HCT116 (cell line): ENCODE results near the gene APOL4. TPM values are rescaled to one million over a fixed set of nuclear protein-coding genes. Genes with fewer than 3 reads are reported as not detected.
A peak's percentile ranks its signal among the peaks of the same experiment; 100 is the strongest.
"Not testable (repeated sequence)": the region's sequence is repeated elsewhere in the genome, so short reads cannot be mapped to it uniquely, and the experiment has no call there.

Experiments
- ATAC-seq: fragments of 200-7000 bp; cut with Tn5 transposase; 2 replicates; pipeline ENCODE4 v1.9.1; 2020; ENCODE audit warnings: mild to moderate bottlenecking, moderate library complexity
- Bru-seq: library from RNA; stranded (reverse); fragments of 400-500 nt; gene quantifications from one replicate; lab custom pipeline; 2021; lab: Mats Ljungman, UMichigan
- BruChase-seq, 2 experiments: library from RNA; stranded (reverse); fragments of 400-500 nt; gene quantifications; one replicate each; lab custom pipeline; 2021; lab: Mats Ljungman, UMichigan
- BruUV-seq: library from RNA; stranded (reverse); fragments of 400-500 nt; replicated peaks from 2 replicates; lab custom pipeline; 2021; lab: Mats Ljungman, UMichigan
- CTCF ChIA-PET: fragments of 300-600 bp; sonication (Branson Sonifier 250); formaldehyde crosslinking; loops from one replicate; lab custom pipeline; 2021; ENCODE audit warnings: antibody characterized with exemption; lab: Charles Lee
- POLR2A ChIA-PET: fragments of 300-600, 350-600 bp; sonication (Branson Sonifier 250); formaldehyde crosslinking; loops from one replicate; lab custom pipeline; 2021; ENCODE audit warnings: antibody characterized with exemption; lab: Charles Lee
- RAD21 ChIA-PET, 2 experiments: fragments of 300-600 bp; sonication (Branson Sonifier 250); formaldehyde crosslinking; loops; one replicate each; lab custom pipeline; 2023; ENCODE audit warnings: low total read pairs in 2 of 2; ENCODE audit not compliant: uncharacterized antibody in 2 of 2, unreplicated experiment in 2 of 2, low non-redundant PET in 1 of 2; lab: Charles Lee
- DNase-seq: peaks from one replicate; pipeline ENCODE4 v3.0.0-alpha.2; 2010; ENCODE audit warnings: low read depth, low spot score
- H2AFZ ChIP-seq: fragments of 200-600 bp; shearing (Covaris generic), sonication (generic); 2 replicates; pipeline ENCODE4 v1.6.1; 2017; ENCODE audit warnings: low read depth, mixed run types, mixed read lengths, antibody characterized with exemption, low read length; ENCODE audit not compliant: poor library complexity, severe bottlenecking
- H3K27ac ChIP-seq: 2 replicates; pipeline ENCODE4 v1.5.1; 2012; ENCODE audit warnings: low read depth, low read length
- H3K27me3 ChIP-seq: fragments of 200-600 bp; sonication (generic); 2 replicates; pipeline ENCODE4 v1.6.1; 2016; ENCODE audit warnings: mixed run types, low read length, mixed read lengths; ENCODE audit not compliant: insufficient read depth
- H3K36me3 ChIP-seq, 2 experiments: fragments of 200-500 bp in 1 of 2; fragments of 200-600 bp in 1 of 2; sonication (Bioruptor generic) in 1 of 2; sonication (generic) in 1 of 2; 2 replicates each; pipeline versions ENCODE4 v1.5.1 to v1.6.1; 2014 to 2016; ENCODE audit warnings: low read length in 2 of 2, inconsistent platforms in 1 of 2, mixed read lengths in 1 of 2, mixed run types in 1 of 2; ENCODE audit not compliant: insufficient read depth in 2 of 2, control insufficient read depth in 1 of 2
- H3K4me1 ChIP-seq, 2 experiments: fragments of 200-600 bp in 1 of 2; sonication (generic) in 1 of 2; 2 replicates each; pipeline versions ENCODE4 v1.5.1 to v1.6.1; 2012 to 2017; ENCODE audit warnings: low read length in 2 of 2, inconsistent platforms in 1 of 2, mild to moderate bottlenecking in 1 of 2, mixed read lengths in 1 of 2, mixed run types in 1 of 2, moderate library complexity in 1 of 2; ENCODE audit not compliant: insufficient read depth in 2 of 2, control insufficient read depth in 1 of 2
- H3K4me2 ChIP-seq: fragments of 200-600 bp; sonication (generic); 2 replicates; pipeline ENCODE4 v1.6.1; 2017; ENCODE audit warnings: mixed run types, low read length, mixed read lengths
- H3K4me3 ChIP-seq, 2 experiments: fragments of 200-600 bp in 1 of 2; sonication (generic) in 1 of 2; replicated peaks in 1 of 2; 2 replicates each; pipeline ENCODE4 v1.5.1; 2011 to 2016; ENCODE audit warnings: low read length in 2 of 2, control low read depth in 1 of 2, low read depth in 1 of 2, mild to moderate bottlenecking in 1 of 2, mixed read lengths in 1 of 2, mixed run types in 1 of 2
- H3K79me2 ChIP-seq: fragments of 200-600 bp; sonication (generic); 2 replicates; pipeline ENCODE4 v1.6.1; 2017; ENCODE audit warnings: mild to moderate bottlenecking, mixed run types, low read length, moderate library complexity, mixed read lengths; ENCODE audit not compliant: insufficient read depth
- H3K9ac ChIP-seq: fragments of 200-600 bp; sonication (generic); 2 replicates; pipeline ENCODE4 v1.6.1; 2016; ENCODE audit warnings: low read length, mixed read lengths
- H3K9me2 ChIP-seq: fragments of 200-600 bp; sonication (generic), shearing (Covaris generic); 2 replicates; pipeline ENCODE4 v1.6.1; 2017; ENCODE audit warnings: mixed run types, mild to moderate bottlenecking, moderate library complexity; ENCODE audit not compliant: insufficient read depth
- H3K9me3 ChIP-seq, 2 experiments: fragments of 200-500 bp in 1 of 2; fragments of 200-600 bp in 1 of 2; sonication (Bioruptor generic) in 1 of 2; sonication (generic) in 1 of 2; 2 replicates each; pipeline ENCODE4 v1.6.1; 2014 to 2017; ENCODE audit warnings: low read length in 2 of 2, mixed read lengths in 2 of 2, inconsistent platforms in 1 of 2, low read depth in 1 of 2, mild to moderate bottlenecking in 1 of 2, mixed run types in 1 of 2, moderate library complexity in 1 of 2; ENCODE audit not compliant: control insufficient read depth in 1 of 2, insufficient read depth in 1 of 2
- H4K20me1 ChIP-seq: fragments of 200-600 bp; sonication (generic), shearing (Covaris generic); 2 replicates; pipeline ENCODE4 v1.6.1; 2017; ENCODE audit warnings: mixed run types, mild to moderate bottlenecking, moderate library complexity; ENCODE audit not compliant: insufficient read depth
- RAD21 ChIP-seq: IDR thresholded peaks from 2 replicates; pipeline ENCODE4 v1.6.1; 2012; ENCODE audit warnings: low read depth, mild to moderate bottlenecking
- TCF7L2 ChIP-seq: IDR thresholded peaks from 2 replicates; pipeline ENCODE4 v1.7.0; 2011; ENCODE audit warnings: borderline replicate concordance, inconsistent platforms; ENCODE audit not compliant: insufficient read depth, insufficient read length; ENCODE audit errors: extremely low read depth
- YY1 ChIP-seq: IDR thresholded peaks from 2 replicates; pipeline ENCODE4 v1.6.1; 2011; ENCODE audit warnings: low read length, low read depth, moderate library complexity, mild to moderate bottlenecking; ENCODE audit not compliant: insufficient replicate concordance; ENCODE audit errors: extremely low read depth
- intact Hi-C: fragments of 100-400 bp; cut with micrococcal nuclease; formaldehyde crosslinking; loops from 2 replicates; pipeline ENCODE4 v1.10.0; 2022
- long read RNA-seq: library from polyadenylated mRNA; unstranded; transcript quantifications from one replicate; pipeline ENCODE4 v2.0.0, GENCODE V29; 2021; ENCODE audit not compliant: unreplicated experiment
- polyA plus RNA-seq: library from polyadenylated mRNA; unstranded; fragments of >200 nt; gene quantifications from 2 replicates; pipeline ENCODE4 v1.2.1, GENCODE V29; 2012; ENCODE audit warnings: missing spikeins
- total RNA-seq: library from RNA; stranded (reverse); gene quantifications from one replicate; pipeline ENCODE4 v1.2.1, GENCODE V29; 2021; ENCODE audit not compliant: unreplicated experiment
- TF ChIP-seq, protein P1 (sequence below): IDR thresholded peaks from 2 replicates; pipeline ENCODE4 v1.6.1; 2012; ENCODE audit warnings: low read depth

Gene APOL4, protein sequence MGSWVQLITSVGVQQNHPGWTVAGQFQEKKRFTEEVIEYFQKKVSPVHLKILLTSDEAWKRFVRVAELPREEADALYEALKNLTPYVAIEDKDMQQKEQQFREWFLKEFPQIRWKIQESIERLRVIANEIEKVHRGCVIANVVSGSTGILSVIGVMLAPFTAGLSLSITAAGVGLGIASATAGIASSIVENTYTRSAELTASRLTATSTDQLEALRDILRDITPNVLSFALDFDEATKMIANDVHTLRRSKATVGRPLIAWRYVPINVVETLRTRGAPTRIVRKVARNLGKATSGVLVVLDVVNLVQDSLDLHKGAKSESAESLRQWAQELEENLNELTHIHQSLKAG
- total RNA-seq (not detected), Bru-seq, nascent RNA (percentile 10 among the genes with signal in this experiment), BruChase-seq, experiment 1, labeled RNA remaining after a 6-hour chase (not detected), BruChase-seq, experiment 2, labeled RNA remaining after a 2-hour chase (not detected)
- polyA plus RNA-seq = not detected in 2 replicates
- long read RNA-seq = 0 reads

DNA sequence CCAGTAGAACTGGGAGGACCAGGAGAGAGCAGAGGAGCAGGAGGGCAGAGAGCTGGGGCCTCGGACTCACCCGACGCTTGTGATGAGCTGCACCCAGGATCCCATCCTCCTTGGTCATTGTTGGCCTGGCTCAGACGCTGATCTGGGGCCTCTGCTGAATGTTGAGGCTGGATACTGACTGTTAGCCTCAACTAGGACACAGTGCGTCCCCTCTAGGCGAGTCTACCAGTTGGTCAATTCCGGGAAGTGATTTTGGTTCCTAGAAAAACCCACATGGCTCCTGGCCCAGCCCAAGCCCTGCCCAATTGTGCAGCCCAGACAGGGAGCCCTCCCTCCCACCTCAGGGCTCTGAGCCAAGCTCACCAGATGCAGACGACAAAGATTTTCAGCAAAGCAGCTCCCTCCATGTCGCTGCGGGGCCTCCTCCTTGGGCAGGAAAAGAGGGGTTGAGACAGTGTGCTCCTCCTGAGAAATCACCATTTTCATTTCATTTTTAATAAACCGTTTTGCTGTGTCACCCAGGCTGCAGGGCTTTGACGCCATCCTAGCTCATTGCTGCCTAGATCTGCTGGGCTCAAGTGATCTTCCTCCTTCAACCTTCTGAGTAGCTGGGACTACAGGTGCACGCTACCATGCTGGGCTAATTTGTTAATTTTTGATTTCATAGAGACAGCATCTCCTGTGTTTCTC is at the start of gene APOL4:
TSS of gene APOL4 (minus strand) at position 180 of the 690 bp plus-strand sequence. CDS start at position 105, 75 bp downstream.
- ChIA-PET CTCF (interaction anchor here (1.0 to 1.2 kb wide), 2 partner anchors 53 to 85 kb away, joined by 3 to 5 read pairs; no protein-coding TSS in a partner anchor), RAD21 (interaction anchor here in 1 of 2 experiments (0.7 kb wide), 1 partner anchor 77 kb away, joined by 3 read pairs; no protein-coding TSS in a partner anchor), POLR2A (no interaction called here)
- DNase-seq = no peak
- no TSS peak for BruUV-seq
- TF ChIP-seq, protein P1, sequence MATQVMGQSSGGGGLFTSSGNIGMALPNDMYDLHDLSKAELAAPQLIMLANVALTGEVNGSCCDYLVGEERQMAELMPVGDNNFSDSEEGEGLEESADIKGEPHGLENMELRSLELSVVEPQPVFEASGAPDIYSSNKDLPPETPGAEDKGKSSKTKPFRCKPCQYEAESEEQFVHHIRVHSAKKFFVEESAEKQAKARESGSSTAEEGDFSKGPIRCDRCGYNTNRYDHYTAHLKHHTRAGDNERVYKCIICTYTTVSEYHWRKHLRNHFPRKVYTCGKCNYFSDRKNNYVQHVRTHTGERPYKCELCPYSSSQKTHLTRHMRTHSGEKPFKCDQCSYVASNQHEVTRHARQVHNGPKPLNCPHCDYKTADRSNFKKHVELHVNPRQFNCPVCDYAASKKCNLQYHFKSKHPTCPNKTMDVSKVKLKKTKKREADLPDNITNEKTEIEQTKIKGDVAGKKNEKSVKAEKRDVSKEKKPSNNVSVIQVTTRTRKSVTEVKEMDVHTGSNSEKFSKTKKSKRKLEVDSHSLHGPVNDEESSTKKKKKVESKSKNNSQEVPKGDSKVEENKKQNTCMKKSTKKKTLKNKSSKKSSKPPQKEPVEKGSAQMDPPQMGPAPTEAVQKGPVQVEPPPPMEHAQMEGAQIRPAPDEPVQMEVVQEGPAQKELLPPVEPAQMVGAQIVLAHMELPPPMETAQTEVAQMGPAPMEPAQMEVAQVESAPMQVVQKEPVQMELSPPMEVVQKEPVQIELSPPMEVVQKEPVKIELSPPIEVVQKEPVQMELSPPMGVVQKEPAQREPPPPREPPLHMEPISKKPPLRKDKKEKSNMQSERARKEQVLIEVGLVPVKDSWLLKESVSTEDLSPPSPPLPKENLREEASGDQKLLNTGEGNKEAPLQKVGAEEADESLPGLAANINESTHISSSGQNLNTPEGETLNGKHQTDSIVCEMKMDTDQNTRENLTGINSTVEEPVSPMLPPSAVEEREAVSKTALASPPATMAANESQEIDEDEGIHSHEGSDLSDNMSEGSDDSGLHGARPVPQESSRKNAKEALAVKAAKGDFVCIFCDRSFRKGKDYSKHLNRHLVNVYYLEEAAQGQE = no peak
- TF ChIP-seq YY1 = no peak
- TF ChIP-seq TCF7L2 = no peak
- no peak for TF ChIP-seq RAD21
- Histone ChIP-seq H3K9me2 (no peaks in the 10 kb centered on the region), H4K20me1 (no peaks in the 10 kb centered on the region), H3K27ac (no peak within 1 kb of the TSS), H3K9ac (no peak within 1 kb of the TSS), H3K36me3 (no peaks in the 10 kb centered on the region), H3K4me2 (no peak within 1 kb of the TSS), H3K4me3 (no peak within 1 kb of the TSS), H3K4me1 (no peaks in the 10 kb centered on the region), H3K27me3 (no peaks in the 10 kb centered on the region), H2AFZ (no peak within 1 kb of the TSS), H3K9me3 (no peaks in the 10 kb centered on the region), H3K79me2 (no peaks in the 10 kb centered on the region)
- intact Hi-C loops = no loop called here
- no peak for ATAC-seq

DNA sequence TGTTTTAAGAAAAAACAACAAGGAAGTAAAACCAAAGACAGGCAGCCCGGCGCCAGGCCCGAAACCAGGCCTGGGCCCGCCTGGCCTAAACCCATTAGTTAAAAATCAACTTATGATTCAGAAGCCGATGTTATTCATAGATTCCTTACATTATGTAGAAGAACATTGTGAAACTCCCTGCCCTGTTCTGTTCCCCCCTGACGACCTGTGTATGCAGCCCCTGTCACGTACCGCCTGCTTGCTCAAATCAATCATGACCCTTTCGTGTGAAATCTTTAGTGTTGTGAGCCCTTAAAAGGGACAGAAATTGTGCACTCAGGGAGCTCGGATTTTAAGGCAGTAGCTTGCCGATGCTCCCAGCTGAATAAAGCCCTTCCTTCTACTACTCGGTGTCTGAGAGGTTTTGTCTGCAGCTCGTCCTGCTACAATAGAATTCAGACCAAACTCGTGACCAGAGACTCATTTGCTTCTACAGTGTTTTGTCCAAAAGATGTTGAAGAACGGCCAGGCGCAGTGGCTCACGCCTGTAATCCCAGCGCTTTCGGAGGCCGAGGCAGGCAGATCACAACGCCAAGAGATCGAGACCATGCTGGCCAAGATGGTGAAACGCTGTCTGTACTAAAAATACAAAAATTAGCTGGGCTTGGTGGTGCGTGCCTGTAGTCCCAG is 48.8 kb upstream of the APOL4 start:
- H3K4me2 ChIP-seq, H3K4me1 ChIP-seq, H3K27ac ChIP-seq, intact Hi-C loops, DNase-seq, H3K9me3 ChIP-seq, H2AFZ ChIP-seq, POLR2A ChIA-PET, H4K20me1 ChIP-seq, RAD21 ChIA-PET, H3K79me2 ChIP-seq, BruUV-seq, H3K9me2 ChIP-seq, ATAC-seq, H3K36me3 ChIP-seq, H3K27me3 ChIP-seq, H3K4me3 ChIP-seq, H3K9ac ChIP-seq: not testable (repeated sequence)
- CTCF ChIA-PET = interaction anchor here (1.5 kb wide), 1 partner anchor 36 kb away, joined by 3 read pairs; no protein-coding TSS in a partner anchor
